Keratinocyte (primary cell): ENCODE data around the gene ARHGAP15.

Experiments used
- EZH2 ChIP-seq: IDR thresholded peaks from one replicate; pipeline ENCODE4 v1.6.1; 2012; ENCODE audit warnings: inconsistent platforms, mild to moderate bottlenecking, low read length, moderate library complexity
- TF ChIP-seq, protein P1 (sequence below), 3 experiments: IDR thresholded peaks in 1 of 3; conservative IDR thresholded peaks in 1 of 3; optimal IDR thresholded peaks in 1 of 3; 2 replicates in 2 of 3; 3 replicates in 1 of 3; pipeline versions ENCODE3 to v1.5.1; 2011; ENCODE audit warnings: low read length in 3 of 3, mild to moderate bottlenecking in 3 of 3, moderate library complexity in 2 of 3, control low read depth in 1 of 3, inconsistent platforms in 1 of 3; ENCODE audit not compliant: insufficient read depth in 2 of 3; ENCODE audit errors: extremely low read depth in 1 of 3

DNA sequence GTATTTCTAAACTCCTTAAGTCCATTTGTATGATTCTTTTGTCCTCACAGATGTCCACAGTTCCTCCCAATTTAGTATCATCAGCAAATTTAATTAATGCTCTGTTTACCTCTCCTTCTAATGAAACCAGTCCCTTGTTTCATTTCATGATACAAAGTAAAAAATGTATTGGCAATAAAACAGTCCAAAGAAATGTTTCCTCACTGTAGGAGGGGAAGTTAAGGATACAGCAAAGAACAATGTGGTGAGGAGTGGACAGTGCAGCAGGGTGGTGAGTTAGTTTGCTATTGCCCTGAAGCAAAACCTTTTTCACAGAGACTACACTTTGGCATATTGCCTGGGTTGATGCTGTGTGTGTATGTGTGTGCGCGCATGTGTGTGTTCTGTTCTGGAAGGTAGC lies 401.5 kb downstream of the ARHGAP15 start:
- TF ChIP-seq, protein P1, sequence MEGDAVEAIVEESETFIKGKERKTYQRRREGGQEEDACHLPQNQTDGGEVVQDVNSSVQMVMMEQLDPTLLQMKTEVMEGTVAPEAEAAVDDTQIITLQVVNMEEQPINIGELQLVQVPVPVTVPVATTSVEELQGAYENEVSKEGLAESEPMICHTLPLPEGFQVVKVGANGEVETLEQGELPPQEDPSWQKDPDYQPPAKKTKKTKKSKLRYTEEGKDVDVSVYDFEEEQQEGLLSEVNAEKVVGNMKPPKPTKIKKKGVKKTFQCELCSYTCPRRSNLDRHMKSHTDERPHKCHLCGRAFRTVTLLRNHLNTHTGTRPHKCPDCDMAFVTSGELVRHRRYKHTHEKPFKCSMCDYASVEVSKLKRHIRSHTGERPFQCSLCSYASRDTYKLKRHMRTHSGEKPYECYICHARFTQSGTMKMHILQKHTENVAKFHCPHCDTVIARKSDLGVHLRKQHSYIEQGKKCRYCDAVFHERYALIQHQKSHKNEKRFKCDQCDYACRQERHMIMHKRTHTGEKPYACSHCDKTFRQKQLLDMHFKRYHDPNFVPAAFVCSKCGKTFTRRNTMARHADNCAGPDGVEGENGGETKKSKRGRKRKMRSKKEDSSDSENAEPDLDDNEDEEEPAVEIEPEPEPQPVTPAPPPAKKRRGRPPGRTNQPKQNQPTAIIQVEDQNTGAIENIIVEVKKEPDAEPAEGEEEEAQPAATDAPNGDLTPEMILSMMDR (optimal IDR thresholded peaks at IDR 0.05 in 1 of 3, IDR thresholded peaks at IDR 0.05 in 1 of 3, conservative IDR thresholded peaks at IDR 0.05 in 1 of 3; ENCODE audit: extremely low read depth in 1 of 3, insufficient read depth in 2 of 3, low read length in 3 of 3) = no peak
- no peak for TF ChIP-seq EZH2
